Pancreas (tissue), 10 donors: ENCODE results near the gene PKP1. TPM values are rescaled to one million over a fixed set of nuclear protein-coding genes. Genes with fewer than 3 reads are reported as not detected.

Experiments used
- ATAC-seq, 4 donors: fragments of 200-7000 bp; cut with Tn5 transposase; one replicate each; pipeline versions ENCODE4 v1.8.0 to v1.9.1; 2020; ENCODE audit warnings: mild to moderate bottlenecking in 4 of 4, moderate library complexity in 4 of 4
- DNase-seq, 6 donors: peaks; one replicate each; pipeline ENCODE4 v3.0.0-alpha.2; 2020
- FAIRE-seq: peaks from 2 replicates; lab custom pipeline; 2012; peaks lifted over from hg19 to GRCh38; lab: Jason Lieb, UNC
- H3K27ac ChIP-seq, 4 donors: fragments of 200-600 bp; sonication (generic); 1 replicate in 3 of 4; 2 replicates in 1 of 4; pipeline versions ENCODE4 v1.5.0 to v1.8.0; 2020
- H3K27me3 ChIP-seq, 4 donors: fragments of 200-600 bp; one replicate each; pipeline ENCODE4 v1.8.0; 2021
- H3K36me3 ChIP-seq, 3 donors: fragments of 200-600 bp; sonication (generic) in 1 of 3; one replicate each; pipeline versions ENCODE4 v1.5.0 to v1.8.0; 2020 to 2021
- H3K4me1 ChIP-seq, 3 donors: fragments of 200-600 bp; one replicate each; pipeline ENCODE4 v1.8.0; 2021
- H3K4me3 ChIP-seq, 4 donors: fragments of 200-600 bp; sonication (generic) in 2 of 4; one replicate each; pipeline versions ENCODE4 v1.5.0 to v1.8.0; 2020 to 2021
- H3K9me3 ChIP-seq, 4 donors: fragments of 200-600 bp; one replicate each; pipeline ENCODE4 v1.8.0; 2021
- WGBS, 2 donors: extraction: QIAGEN DNeasy Blood & Tissue Kit; methylation state at CpG; one replicate each; pipeline ENCODE4 v1.1.7; 2013; 5-methylcytosine and 5-hydroxymethylcytosine counted together
- intact Hi-C, 3 donors: fragments of 100-400 bp; cut with DNase I; formaldehyde crosslinking; loops; one replicate each; pipeline versions ENCODE4 v1.11.1 to v1.14.2; 2022
- polyA plus RNA-seq, 2 donors: library from polyadenylated mRNA; stranded (reverse); fragments of 200-250 nt; gene quantifications; one replicate each; pipeline ENCODE4 v1.2.3, GENCODE V29; 2013
- total RNA-seq, 6 donors: library from RNA; stranded (reverse); fragmentation: NEBNext Ultra II Directional in 4 of 6; extraction: Animal tissue kit (Norgen Biotek cat#: 25700) in 4 of 6; gene quantifications; one replicate each; pipeline versions ENCODE4 v1.2.1 to v1.2.4, GENCODE V29; 2021 to 2023
- TF ChIP-seq, protein P1 (sequence below), 4 donors: fragments of 200-600 bp; sonication (generic) in 3 of 4; IDR thresholded peaks; one replicate each; pipeline versions ENCODE4 v1.5.0 to v1.8.0; 2021; ENCODE audit warnings: antibody characterized with exemption in 4 of 4
- donor health status: healthy with polysubstance abuse.
- donor health status: DM: no; HTN: no; CAD: no; lungs with moderate emphysema.
- donor health status: DM: no; HTN: no; CAD: no.
- donor health status: control.
- donor health status: control.
- donor health status: Bipolar disorder and iron deficiency.
- donor health status: DM: yes; HTN: yes; CAD: no.
- donor health status: DM: no; HTN: no; CAD: no.
- donor health status: DM: no; HTN: no; CAD: no.
- donor health status: DM: yes; HTN: yes; CAD: no.

The PKP1 gene
- total and polyA plus RNA-seq, 8 donors = 0.04 to 0.37 (median 0.12) TPM; not detected in 1

DNA sequence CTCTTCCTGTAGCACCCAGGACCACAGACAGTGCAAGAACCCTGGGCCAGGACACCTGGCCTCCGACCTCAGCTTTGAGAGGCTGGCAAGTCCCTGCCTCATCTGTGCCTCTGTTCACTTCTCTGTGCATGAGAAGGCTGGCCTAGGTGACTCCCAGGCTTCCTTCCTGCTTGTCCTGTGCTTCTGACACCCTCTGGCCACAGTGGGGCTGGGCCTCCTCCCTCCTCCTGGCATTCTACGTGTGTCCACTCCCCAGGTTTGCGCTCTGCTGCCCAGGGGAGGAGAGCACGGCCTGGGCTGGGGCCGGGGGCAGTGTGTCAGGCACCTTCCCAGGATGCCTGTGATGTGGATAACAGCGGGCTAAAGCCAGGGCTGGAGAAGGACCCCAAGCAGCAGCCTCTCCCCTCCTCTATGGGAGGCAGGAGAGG, 30.3 kb upstream of the PKP1 start:
- 75 to 85% methylated on average over 6 of the region's 6 CpGs for WGBS, 2 donors
- H3K27me3 ChIP-seq = no peaks in the 10 kb centered on the region
- H3K9me3 ChIP-seq = no peaks in the 10 kb centered on the region
- H3K36me3 ChIP-seq = no peaks in the 10 kb centered on the region
- no peak overlapping the region for H3K27ac ChIP-seq
- FAIRE-seq (no peak), DNase-seq (peak in 1 of 6 donors; percentile 37), ATAC-seq (no peak)
- intact Hi-C loops = loop anchor here (2.0 to 10.0 kb wide), 3 partner anchors 102 to 108 kb away; no protein-coding TSS in a partner anchor
- no peaks in the 10 kb centered on the region for H3K4me1 ChIP-seq
- no peak overlapping the region for H3K4me3 ChIP-seq
- TF ChIP-seq, protein P1, sequence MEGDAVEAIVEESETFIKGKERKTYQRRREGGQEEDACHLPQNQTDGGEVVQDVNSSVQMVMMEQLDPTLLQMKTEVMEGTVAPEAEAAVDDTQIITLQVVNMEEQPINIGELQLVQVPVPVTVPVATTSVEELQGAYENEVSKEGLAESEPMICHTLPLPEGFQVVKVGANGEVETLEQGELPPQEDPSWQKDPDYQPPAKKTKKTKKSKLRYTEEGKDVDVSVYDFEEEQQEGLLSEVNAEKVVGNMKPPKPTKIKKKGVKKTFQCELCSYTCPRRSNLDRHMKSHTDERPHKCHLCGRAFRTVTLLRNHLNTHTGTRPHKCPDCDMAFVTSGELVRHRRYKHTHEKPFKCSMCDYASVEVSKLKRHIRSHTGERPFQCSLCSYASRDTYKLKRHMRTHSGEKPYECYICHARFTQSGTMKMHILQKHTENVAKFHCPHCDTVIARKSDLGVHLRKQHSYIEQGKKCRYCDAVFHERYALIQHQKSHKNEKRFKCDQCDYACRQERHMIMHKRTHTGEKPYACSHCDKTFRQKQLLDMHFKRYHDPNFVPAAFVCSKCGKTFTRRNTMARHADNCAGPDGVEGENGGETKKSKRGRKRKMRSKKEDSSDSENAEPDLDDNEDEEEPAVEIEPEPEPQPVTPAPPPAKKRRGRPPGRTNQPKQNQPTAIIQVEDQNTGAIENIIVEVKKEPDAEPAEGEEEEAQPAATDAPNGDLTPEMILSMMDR (IDR thresholded peaks at IDR 0.05) = no peak

DNA sequence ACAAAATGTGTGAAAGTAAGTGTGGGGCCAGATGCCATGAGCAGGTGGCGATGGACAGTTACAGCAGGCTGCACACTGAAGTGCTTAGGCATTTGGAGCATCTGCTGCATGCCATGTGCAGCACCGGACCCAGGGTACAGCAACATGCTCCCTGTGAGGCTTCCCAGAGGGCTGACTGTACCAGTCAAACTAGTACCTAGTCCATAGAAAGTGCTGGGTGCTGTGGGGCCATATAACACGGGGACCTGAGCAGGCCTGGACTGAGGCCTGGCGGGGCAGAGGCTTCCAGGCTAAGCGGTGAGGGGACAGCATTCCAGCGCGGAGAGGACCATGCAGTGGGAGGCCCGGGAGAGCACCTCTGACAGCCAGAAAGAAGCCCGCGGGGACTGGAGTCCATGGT, 29.9 kb upstream of the PKP1 start:
- 79 to 81% methylated on average over 10 of the region's 10 CpGs for WGBS, 2 donors

DNA sequence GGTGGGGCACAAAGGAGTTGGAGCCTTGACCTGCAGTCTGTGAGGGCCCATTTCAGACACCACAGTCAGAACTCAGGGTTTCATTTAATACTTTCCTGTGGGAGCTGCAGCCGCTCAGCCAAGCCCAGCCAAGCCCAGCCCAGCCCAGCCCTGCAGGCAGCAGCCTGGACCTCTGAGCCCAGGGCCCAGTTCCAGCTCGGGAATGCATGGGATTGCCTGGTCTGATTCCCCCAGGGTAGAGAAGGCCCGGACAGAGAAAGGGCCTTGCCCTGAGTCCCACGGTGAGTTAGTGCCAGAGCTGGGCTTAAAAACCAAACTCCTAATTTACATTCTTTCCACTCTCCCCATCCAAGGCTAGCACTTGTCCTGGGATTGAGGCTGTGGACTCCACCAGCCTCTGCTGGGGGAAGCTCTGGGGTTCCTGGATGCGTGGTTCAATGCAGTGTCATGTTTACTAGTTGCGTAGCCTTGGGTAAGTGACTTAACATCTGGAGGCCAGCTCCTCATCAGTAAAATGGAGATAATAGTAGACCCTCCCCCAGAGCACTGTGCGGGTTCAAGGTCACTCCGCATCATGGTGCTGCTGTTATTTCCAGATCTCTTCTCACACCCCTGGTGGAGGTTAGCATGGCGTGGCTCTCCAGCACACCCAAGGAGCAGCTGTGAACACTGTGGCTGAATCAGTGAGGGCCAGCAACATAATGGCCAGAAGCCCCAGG, 29.2 kb upstream of the PKP1 start:
- intact Hi-C loops = loop anchor here (2.0 to 10.0 kb wide), 3 partner anchors 101 to 107 kb away; no protein-coding TSS in a partner anchor
- Histone ChIP-seq H3K27ac (no peak overlapping the region), H3K36me3 (no peaks in the 10 kb centered on the region), H3K27me3 (no peaks in the 10 kb centered on the region), H3K9me3 (no peaks in the 10 kb centered on the region), H3K4me3 (no peak overlapping the region), H3K4me1 (no peaks in the 10 kb centered on the region)
- ATAC-seq (peak in 2 of 4 donors; percentile 13 to 18), DNase-seq (peak in 1 of 6 donors; percentile 39), FAIRE-seq (no peak)
- 72 to 73% methylated on average over 9 of the region's 9 CpGs for WGBS, 2 donors
- TF ChIP-seq, protein P1 (IDR thresholded peaks at IDR 0.05) = no peak

More for the DNA sequence above, 29.9 kb upstream of the PKP1 start:
- FAIRE-seq = no peak
- Histone ChIP-seq H3K4me1 (no peaks in the 10 kb centered on the region), H3K36me3 (no peaks in the 10 kb centered on the region), H3K27ac (no peak overlapping the region), H3K9me3 (no peaks in the 10 kb centered on the region), H3K4me3 (no peak overlapping the region), H3K27me3 (no peaks in the 10 kb centered on the region)
- DNase-seq = peak in 1 of 6 donors; percentile 42
- TF ChIP-seq, protein P1 (IDR thresholded peaks at IDR 0.05) = no peak
- ATAC-seq = no peak
- intact Hi-C loops = loop anchor here (2.0 to 10.0 kb wide), 3 partner anchors 101 to 107 kb away; no protein-coding TSS in a partner anchor

DNA sequence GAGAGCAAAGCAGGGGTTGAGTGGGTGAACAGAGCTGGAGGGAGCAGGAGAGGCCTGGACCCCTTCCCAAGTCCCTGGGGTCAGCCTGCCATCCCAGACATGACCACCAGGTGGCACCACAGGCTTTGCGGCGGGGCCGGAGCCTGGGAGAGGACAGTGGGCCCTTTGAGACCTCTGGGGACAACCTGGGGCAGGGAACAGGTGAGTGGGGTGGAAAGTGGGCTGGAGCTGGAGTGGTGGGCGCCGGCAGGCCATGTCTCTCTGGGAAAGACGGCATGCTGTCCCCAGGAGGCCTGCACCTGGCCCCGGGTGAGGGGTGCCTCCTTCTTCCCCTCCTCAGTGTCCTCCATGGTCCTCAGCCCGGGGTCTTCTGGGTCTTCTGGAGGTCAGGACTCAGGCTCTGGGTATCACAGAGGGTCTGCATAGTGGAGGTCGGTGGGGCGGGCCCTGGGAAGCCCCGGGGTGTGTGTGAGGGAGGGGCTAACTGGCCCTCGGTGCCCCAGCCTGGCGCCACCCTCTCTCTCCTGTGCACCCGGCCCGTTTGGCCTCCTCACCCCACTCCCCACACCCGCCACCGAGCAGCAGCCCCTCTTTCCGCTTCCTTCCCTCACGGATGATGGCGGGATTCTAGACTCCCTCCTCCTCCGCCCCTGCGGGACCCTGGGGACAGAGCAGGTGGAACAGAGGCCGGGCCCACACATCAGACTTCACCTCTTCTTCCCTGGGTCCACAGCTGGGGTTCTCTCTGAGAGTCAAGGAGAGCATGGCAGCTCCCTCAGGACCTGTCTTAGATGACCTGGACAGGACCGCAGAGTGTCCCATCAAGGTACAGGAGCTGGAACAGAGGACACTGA, 28.5 kb upstream of the PKP1 start:
- H3K36me3 ChIP-seq = no peaks in the 10 kb centered on the region
- H3K9me3 ChIP-seq = no peaks in the 10 kb centered on the region
- no peak overlapping the region for H3K4me3 ChIP-seq
- no peak for FAIRE-seq
- no peaks in the 10 kb centered on the region for H3K27me3 ChIP-seq
- intact Hi-C loops = loop anchor here in 2 of 3 donors (5.0 to 10.0 kb wide), 2 partner anchors 100 to 102 kb away; no protein-coding TSS in a partner anchor
- 34 to 36% methylated on average over 19 to 24 of the region's 24 CpGs for WGBS, 2 donors
- TF ChIP-seq, protein P1 (IDR thresholded peaks at IDR 0.05) = peak; percentile 96 to 98 (median 97)
- H3K27ac ChIP-seq = no peak overlapping the region
- peak in 5 of 6 donors; percentile 27 to 96 (median 74) for DNase-seq
- peak; percentile 66 to 91 (median 87) for ATAC-seq
- no peaks in the 10 kb centered on the region for H3K4me1 ChIP-seq
